HepG2 (cell line): ENCODE results near the gene AKT2. TPM values are rescaled to one million over a fixed set of nuclear protein-coding genes. Genes with fewer than 3 reads are reported as not detected.

ENCODE experiments used
- AHDC1 ChIP-seq: sonication (generic); formaldehyde crosslinking; IDR thresholded peaks from 2 replicates; pipeline ENCODE4 v1.5.1; 2020; ENCODE audit warnings: mild to moderate bottlenecking, missing genetic modification reagents, borderline replicate concordance
- CTCF ChIP-seq: sonication (generic); formaldehyde crosslinking; IDR thresholded peaks from 2 replicates; pipeline ENCODE4 v1.5.0; 2020; ENCODE audit warnings: mild to moderate bottlenecking, missing genetic modification reagents, moderate library complexity
- HIVEP1 ChIP-seq: sonication (generic); formaldehyde crosslinking; IDR thresholded peaks from 2 replicates; pipeline ENCODE4 v1.4.0; 2020; ENCODE audit warnings: mild to moderate bottlenecking, missing genetic modification reagents
- HOMEZ ChIP-seq: IDR thresholded peaks from 2 replicates; pipeline ENCODE4 v1.6.1; 2016; ENCODE audit warnings: low read depth
- IKZF1 ChIP-seq: fragments of 450-650 bp; IDR thresholded peaks from 2 replicates; pipeline ENCODE4 v1.7.1; 2016
- KDM6A ChIP-seq: IDR thresholded peaks from 2 replicates; pipeline ENCODE4 v1.6.1; 2016; ENCODE audit warnings: low read depth
- MNT ChIP-seq: fragments of 450-650 bp; IDR thresholded peaks from 2 replicates; pipeline ENCODE4 v1.6.1; 2016
- NR2F6 ChIP-seq, 2 experiments: IDR thresholded peaks; 2 replicates each; pipeline ENCODE4 v1.6.1; 2016; ENCODE audit warnings: antibody characterized with exemption in 1 of 2, mild to moderate bottlenecking in 1 of 2
- PAXIP1 ChIP-seq: sonication (generic); formaldehyde crosslinking; conservative IDR thresholded peaks from 2 replicates; pipeline ENCODE4 v1.4.0; 2020; ENCODE audit warnings: mild to moderate bottlenecking, missing genetic modification reagents, moderate library complexity
- TEAD2 ChIP-seq: sonication (generic); formaldehyde crosslinking; IDR thresholded peaks from 2 replicates; pipeline ENCODE4 v1.9.0; 2021; ENCODE audit warnings: missing genetic modification reagents
- TOE1 ChIP-seq: sonication (generic); formaldehyde crosslinking; IDR thresholded peaks from 2 replicates; pipeline ENCODE4 v1.4.0; 2020; ENCODE audit warnings: mild to moderate bottlenecking, missing genetic modification reagents
- ZBTB20 ChIP-seq: sonication (generic); formaldehyde crosslinking; IDR thresholded peaks from 2 replicates; pipeline ENCODE4 v1.8.1; 2023; ENCODE audit warnings: missing genetic modification reagents, low read depth, mild to moderate bottlenecking, borderline replicate concordance
- ZNF605 ChIP-seq: sonication (generic); formaldehyde crosslinking; IDR thresholded peaks from 2 replicates; pipeline ENCODE4 v1.8.0; 2022; ENCODE audit warnings: mild to moderate bottlenecking, missing genetic modification reagents
- ZNF619 ChIP-seq: sonication (generic); formaldehyde crosslinking; IDR thresholded peaks from 2 replicates; pipeline ENCODE4 v1.4.0; 2020; ENCODE audit warnings: mild to moderate bottlenecking, missing genetic modification reagents
- polyA plus RNA-seq, 8 experiments: library from polyadenylated mRNA; depleted of rRNA in 3 of 8; stranded (reverse) in 7 of 8; unstranded in 1 of 8; fragments of >200 nt; fragmentation: Illumina TruSeq in 4 of 8; extraction: Trizol in 4 of 8; gene quantifications; 2 replicates each; pipeline versions ENCODE4 v1.2.1 to v1.2.3, GENCODE V29; 2011 to 2016; ENCODE audit warnings: low read depth in 4 of 8, missing spikeins in 1 of 8, mixed read lengths in 1 of 8; ENCODE audit not compliant: insufficient read depth in 1 of 8
- total RNA-seq, 5 experiments: library from RNA; depleted of rRNA; stranded (reverse); fragments of >200 nt; fragmentation: Illumina TruSeq; extraction: Trizol; gene quantifications; 2 replicates each; pipeline ENCODE4 v1.2.3, GENCODE V29; 2016; ENCODE audit warnings: low read depth in 1 of 5

Gene AKT2
- total and polyA plus RNA-seq, 2 of the 13 experiments (the other 11 are each of a cell fraction or from before 2014, with no cell fraction given), result 82.1 to 173 TPM

GRCh38 chr19:40283414-40284250 is 1.5 kb downstream of the AKT2 start (continued):
- TF ChIP-seq PAXIP1 (CRISPR knock-in tag) (peak; percentile 77), AHDC1 (CRISPR knock-in tag) (0 out of 2 replicates have a peak, but pooled peaks have one; percentile 32), CTCF (peak; percentile 21; the same call in 1 of the 2 replicates), ZNF605 (0 out of 2 replicates have a peak, but pooled peaks have one; percentile 23), IKZF1 (no peak), HIVEP1 (CRISPR knock-in tag) (no peak), NR2F6 (IDR thresholded peaks at IDR 0.05) (peak; percentile 71), NR2F6 (CRISPR knock-in tag; IDR thresholded peaks at IDR 0.05) (peak; percentile 59), MNT (no peak), KDM6A (no peak), TEAD2 (no peak), HOMEZ (peak; percentile 48; the same call in 1 of the 2 replicates), TOE1 (CRISPR knock-in tag) (no peak), ZBTB20 (CRISPR knock-in tag) (no peak), ZNF619 (CRISPR knock-in tag) (peak; percentile 28; the same call in 1 of the 2 replicates)
